OCI-LY7 (cell line): Measurements from ENCODE around the gene ZNF555.

Source experiments
- EZH2phosphoT487 ChIP-seq: fragments of 200-600 bp; sonication (generic); IDR thresholded peaks from 2 replicates; pipeline ENCODE4 v1.6.1; 2018; ENCODE audit warnings: low read depth, borderline replicate concordance, mild to moderate bottlenecking, mixed run types, antibody characterized with exemption, low read length, moderate library complexity, mixed read lengths
- TF ChIP-seq, protein P1 (sequence below): fragments of 200-600 bp; sonication (generic); conservative IDR thresholded peaks from 2 replicates; pipeline ENCODE4 v1.5.1; 2014; ENCODE audit warnings: mild to moderate bottlenecking, antibody characterized with exemption, low read length, moderate library complexity, mixed read lengths

DNA sequence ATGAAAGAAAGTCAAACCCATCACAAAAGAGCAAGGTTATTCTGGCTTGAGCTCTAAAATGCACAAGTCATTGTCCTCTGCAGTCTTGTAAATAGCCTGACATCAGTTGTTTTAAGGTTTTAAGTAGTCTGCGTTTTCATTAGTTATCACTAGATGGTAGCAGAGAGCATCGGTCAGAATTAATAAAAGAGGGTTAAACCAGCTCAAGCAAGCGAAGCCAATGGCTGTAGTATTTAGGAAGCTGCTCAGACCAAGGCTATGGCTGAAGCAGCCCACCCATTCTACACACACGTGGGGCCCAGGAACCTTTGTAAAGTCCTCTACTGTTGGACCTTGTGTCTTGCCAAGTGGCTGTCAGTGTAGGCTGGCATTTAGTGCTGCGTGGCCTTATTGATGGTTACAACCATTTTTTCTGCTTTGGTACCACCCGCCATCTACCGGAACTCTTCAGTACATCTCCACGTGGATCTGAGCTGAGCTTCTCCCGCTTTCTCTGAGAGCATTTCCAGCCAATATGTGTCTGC, 46.2 kb downstream of the ZNF555 start:
- TF ChIP-seq, protein P1, sequence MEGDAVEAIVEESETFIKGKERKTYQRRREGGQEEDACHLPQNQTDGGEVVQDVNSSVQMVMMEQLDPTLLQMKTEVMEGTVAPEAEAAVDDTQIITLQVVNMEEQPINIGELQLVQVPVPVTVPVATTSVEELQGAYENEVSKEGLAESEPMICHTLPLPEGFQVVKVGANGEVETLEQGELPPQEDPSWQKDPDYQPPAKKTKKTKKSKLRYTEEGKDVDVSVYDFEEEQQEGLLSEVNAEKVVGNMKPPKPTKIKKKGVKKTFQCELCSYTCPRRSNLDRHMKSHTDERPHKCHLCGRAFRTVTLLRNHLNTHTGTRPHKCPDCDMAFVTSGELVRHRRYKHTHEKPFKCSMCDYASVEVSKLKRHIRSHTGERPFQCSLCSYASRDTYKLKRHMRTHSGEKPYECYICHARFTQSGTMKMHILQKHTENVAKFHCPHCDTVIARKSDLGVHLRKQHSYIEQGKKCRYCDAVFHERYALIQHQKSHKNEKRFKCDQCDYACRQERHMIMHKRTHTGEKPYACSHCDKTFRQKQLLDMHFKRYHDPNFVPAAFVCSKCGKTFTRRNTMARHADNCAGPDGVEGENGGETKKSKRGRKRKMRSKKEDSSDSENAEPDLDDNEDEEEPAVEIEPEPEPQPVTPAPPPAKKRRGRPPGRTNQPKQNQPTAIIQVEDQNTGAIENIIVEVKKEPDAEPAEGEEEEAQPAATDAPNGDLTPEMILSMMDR = peak; percentile 84
- TF ChIP-seq EZH2phosphoT487 = no peak
